Trophoblast cell (in vitro differentiated cells and primary cell): ENCODE measurements around the gene TMEM239.

Experiments used
- DNase-seq, 2 donors: peaks; one replicate each; pipeline ENCODE4 v3.0.0-alpha.2; 2016
- H2AFZ ChIP-seq: 2 replicates; pipeline ENCODE4 v1.6.1; 2013; ENCODE audit warnings: low read length, moderate library complexity, mild to moderate bottlenecking; ENCODE audit not compliant: insufficient read depth, poor library complexity
- H2AK5ac ChIP-seq: 2 replicates; pipeline ENCODE4 v1.6.1; 2013; ENCODE audit warnings: mild to moderate bottlenecking, low read length
- H2BK120ac ChIP-seq: 2 replicates; pipeline ENCODE4 v1.6.1; 2013; ENCODE audit warnings: low read length, mild to moderate bottlenecking, moderate library complexity; ENCODE audit not compliant: insufficient read depth, poor library complexity
- H2BK12ac ChIP-seq: 2 replicates; pipeline ENCODE4 v1.6.1; 2013; ENCODE audit warnings: mild to moderate bottlenecking, low read length, moderate library complexity
- H2BK5ac ChIP-seq: 2 replicates; pipeline ENCODE4 v1.6.1; 2013; ENCODE audit warnings: low read length, low read depth, moderate library complexity, mild to moderate bottlenecking; ENCODE audit not compliant: poor library complexity
- H3K14ac ChIP-seq: 2 replicates; pipeline ENCODE4 v1.6.1; 2013; ENCODE audit warnings: mild to moderate bottlenecking, low read length
- H3K18ac ChIP-seq: 2 replicates; pipeline ENCODE4 v1.6.1; 2013; ENCODE audit warnings: mild to moderate bottlenecking, low read length
- H3K23ac ChIP-seq: 2 replicates; pipeline ENCODE4 v1.6.1; 2013; ENCODE audit warnings: low read length
- H3K27ac ChIP-seq: 2 replicates; pipeline ENCODE4 v1.5.1; 2013; ENCODE audit warnings: low read depth, mild to moderate bottlenecking, inconsistent platforms, low read length, moderate library complexity
- H3K27me3 ChIP-seq: 2 replicates; pipeline ENCODE4 v1.6.1; 2013; ENCODE audit warnings: inconsistent platforms, mild to moderate bottlenecking, low read length, moderate library complexity; ENCODE audit not compliant: insufficient read depth
- H3K36me3 ChIP-seq, 2 experiments: 1 replicate in 1 of 2; 2 replicates in 1 of 2; pipeline ENCODE4 v1.6.1; 2013; ENCODE audit warnings: low read length in 2 of 2, mild to moderate bottlenecking in 2 of 2, moderate library complexity in 1 of 2; ENCODE audit not compliant: insufficient read depth in 2 of 2, control insufficient read depth in 1 of 2
- H3K4ac ChIP-seq: 2 replicates; pipeline ENCODE4 v1.6.1; 2013; ENCODE audit warnings: low read depth, mild to moderate bottlenecking, low read length, moderate library complexity
- H3K4me1 ChIP-seq, 2 experiments: 1 replicate in 1 of 2; 2 replicates in 1 of 2; pipeline ENCODE4 v1.6.1; 2013; ENCODE audit warnings: low read length in 2 of 2, mild to moderate bottlenecking in 2 of 2, moderate library complexity in 1 of 2; ENCODE audit not compliant: insufficient read depth in 2 of 2, control insufficient read depth in 1 of 2
- H3K4me2 ChIP-seq: 2 replicates; pipeline ENCODE4 v1.6.1; 2013; ENCODE audit warnings: inconsistent platforms, mild to moderate bottlenecking, low read length, moderate library complexity
- H3K4me3 ChIP-seq: 2 replicates; pipeline ENCODE4 v1.5.1; 2013; ENCODE audit warnings: mild to moderate bottlenecking, low read depth, low read length, inconsistent platforms
- H3K79me1 ChIP-seq: one replicate; pipeline ENCODE4 v1.6.1; 2013; ENCODE audit warnings: low read length
- H3K79me2 ChIP-seq: 2 replicates; pipeline ENCODE4 v1.6.1; 2013; ENCODE audit warnings: low read length, mild to moderate bottlenecking; ENCODE audit not compliant: control insufficient read depth, insufficient read depth, poor library complexity
- H3K9ac ChIP-seq: 2 replicates; pipeline ENCODE4 v1.6.1; 2013; ENCODE audit warnings: mild to moderate bottlenecking, low read length
- H3K9me3 ChIP-seq: 2 replicates; pipeline ENCODE4 v1.6.1; 2013; ENCODE audit warnings: low read depth, mild to moderate bottlenecking, control low read depth, inconsistent platforms, low read length; ENCODE audit not compliant: insufficient read depth
- H4K12ac ChIP-seq: 2 replicates; pipeline ENCODE4 v1.6.1; 2013; ENCODE audit warnings: low read depth, mild to moderate bottlenecking, low read length, moderate library complexity
- H4K8ac ChIP-seq: 2 replicates; pipeline ENCODE4 v1.6.1; 2013; ENCODE audit warnings: low read depth, mild to moderate bottlenecking, low read length, moderate library complexity
- H4K91ac ChIP-seq: one replicate; pipeline ENCODE4 v1.6.1; 2013; ENCODE audit warnings: low read depth, mild to moderate bottlenecking, low read length, moderate library complexity
- WGBS: extraction: QIAGEN DNeasy Blood & Tissue Kit; methylation state at CpG from one replicate; pipeline ENCODE4 v1.1.7; 2013; ENCODE audit warnings: missing lambda C conversion rate; ENCODE audit not compliant: insufficient read length, insufficient coverage; ENCODE audit errors: extremely low coverage; 5-methylcytosine and 5-hydroxymethylcytosine counted together

TMEM239 gene

GRCh38 chr20:2820084-2820895 is 4.1 kb downstream of the TMEM239 start:
- Histone ChIP-seq H3K79me1 (peaks cover 10% of the 10 kb centered on the region), H3K27me3 (no peaks in the 10 kb centered on the region), H3K18ac (peak overlapping the region; percentile 32), H2BK5ac (peak overlapping the region; percentile 34), H3K27ac (peak overlapping the region; percentile 82), H3K36me3 (no peaks in the 10 kb centered on the region), H3K79me2 (peaks cover 3% of the 10 kb centered on the region), H4K12ac (no peak overlapping the region), H3K4me1 (peaks cover 10 to 18% of the 10 kb centered on the region in 2 experiments), H3K9me3 (no peaks in the 10 kb centered on the region), H3K4ac (peak overlapping the region; percentile 30), H2AK5ac (no peak overlapping the region), H2BK120ac (peak overlapping the region; percentile 82), H4K8ac (peak overlapping the region; percentile 34), H2AFZ (peak overlapping the region; percentile 33), H3K4me2 (peak overlapping the region; percentile 52), H3K4me3 (no peak overlapping the region), H3K14ac (peak overlapping the region; percentile 54), H2BK12ac (peak overlapping the region; percentile 58), H3K23ac (no peak overlapping the region), H3K9ac (peak overlapping the region; percentile 19), H4K91ac (peak overlapping the region; percentile 82)
- WGBS, result no CpG with 5 or more reads among the region's 32 CpGs
- peak in 1 of 2 donors; percentile 50 for DNase-seq

DNA sequence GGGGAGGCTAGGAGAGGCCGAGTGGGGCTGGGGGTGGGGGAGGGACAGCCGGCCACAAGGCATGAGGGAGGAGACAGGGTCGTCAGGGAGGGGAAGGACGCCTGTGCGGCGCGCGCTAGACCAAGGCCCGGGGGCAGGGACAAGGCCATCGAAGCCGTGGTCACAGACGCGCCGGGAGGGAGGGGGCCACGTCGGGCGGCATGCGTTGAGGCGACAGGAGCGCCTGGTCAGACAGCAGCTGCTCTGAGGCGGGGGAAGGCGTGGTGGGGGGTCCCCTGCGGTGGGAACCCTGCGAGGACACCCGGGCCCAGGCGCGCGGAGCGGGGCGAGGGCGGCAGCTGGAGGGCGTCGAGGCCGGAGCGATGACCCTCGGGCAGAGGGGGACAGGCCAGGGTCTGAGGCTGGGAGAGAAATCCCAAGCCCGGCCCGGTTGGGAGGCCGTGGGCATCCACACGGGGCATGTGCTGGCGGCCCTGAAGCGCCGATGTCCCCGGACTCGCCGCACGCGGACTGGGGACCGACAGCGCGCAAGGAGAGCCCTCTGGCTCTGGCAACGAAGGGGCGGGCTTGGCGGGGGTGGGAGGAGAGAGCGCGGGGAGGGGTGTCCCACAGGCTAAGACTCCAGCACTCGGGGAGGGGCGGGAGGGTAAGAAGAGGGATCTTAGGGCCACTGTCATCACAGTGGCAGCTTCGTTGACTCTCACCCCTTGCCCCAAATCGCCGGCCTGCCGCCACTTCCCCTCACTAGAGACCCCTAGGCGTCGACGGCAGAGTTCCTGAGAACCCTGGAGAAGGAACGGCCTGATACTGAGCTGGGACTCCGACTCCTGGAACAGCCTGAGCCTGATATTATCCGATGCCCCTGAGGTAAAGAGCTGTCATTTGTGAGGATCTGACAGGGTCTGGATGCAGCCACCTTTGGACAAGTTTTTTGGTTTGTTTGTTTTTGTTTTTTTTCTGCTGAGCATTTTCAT is 5.0 kb downstream of the TMEM239 start:
- WGBS, result no CpG with 5 or more reads among the region's 68 CpGs
- Histone ChIP-seq H3K4me2 (peak overlapping the region; percentile 52), H3K9ac (no peak overlapping the region), H4K8ac (peak overlapping the region; percentile 34), H2BK5ac (peak overlapping the region; percentile 34), H3K18ac (peak overlapping the region; percentile 35), H3K27ac (peak overlapping the region; percentile 82), H3K9me3 (no peaks in the 10 kb centered on the region), H3K4me3 (no peak overlapping the region), H4K91ac (peak overlapping the region; percentile 82), H2AFZ (peak overlapping the region; percentile 33), H3K36me3 (no peaks in the 10 kb centered on the region), H2BK120ac (peak overlapping the region; percentile 82), H3K79me1 (peaks cover 10% of the 10 kb centered on the region), H4K12ac (peak overlapping the region; percentile 56), H3K4ac (no peak overlapping the region), H3K23ac (no peak overlapping the region), H2BK12ac (peak overlapping the region; percentile 58), H3K79me2 (peaks cover 3% of the 10 kb centered on the region), H3K4me1 (peaks cover 10 to 17% of the 10 kb centered on the region in 2 experiments), H3K27me3 (no peaks in the 10 kb centered on the region), H3K14ac (peak overlapping the region; percentile 65), H2AK5ac (peak overlapping the region; percentile 23)
- peak in 1 of 2 donors; percentile 22 for DNase-seq

GRCh38 chr20:2822073-2822472 is 5.9 kb downstream of the TMEM239 start:
- H2AK5ac ChIP-seq, result no peak overlapping the region
- no peaks in the 10 kb centered on the region for H3K36me3 ChIP-seq
- peaks cover 10 to 17% of the 10 kb centered on the region in 2 experiments for H3K4me1 ChIP-seq
- no peak overlapping the region for H3K9ac ChIP-seq
- WGBS, result no CpG with 5 or more reads among the region's 5 CpGs
- DNase-seq, result no peak
- H4K91ac ChIP-seq, result no peak overlapping the region
- no peak overlapping the region for H3K4me3 ChIP-seq
- no peaks in the 10 kb centered on the region for H3K9me3 ChIP-seq
- no peak overlapping the region for H2AFZ ChIP-seq
- H2BK120ac ChIP-seq, result no peak overlapping the region
- no peak overlapping the region for H2BK5ac ChIP-seq
- H2BK12ac ChIP-seq, result no peak overlapping the region
- H4K8ac ChIP-seq, result no peak overlapping the region
- H3K23ac ChIP-seq, result no peak overlapping the region
- no peak overlapping the region for H4K12ac ChIP-seq
- H3K14ac ChIP-seq, result no peak overlapping the region
- H3K79me1 ChIP-seq, result peaks cover 10% of the 10 kb centered on the region
- peaks cover 3% of the 10 kb centered on the region for H3K79me2 ChIP-seq
- no peak overlapping the region for H3K4me2 ChIP-seq
- H3K18ac ChIP-seq, result no peak overlapping the region
- no peak overlapping the region for H3K27ac ChIP-seq
- H3K4ac ChIP-seq, result no peak overlapping the region
- no peaks in the 10 kb centered on the region for H3K27me3 ChIP-seq

- no peak overlapping the region for H3K23ac ChIP-seq
- H3K79me1 ChIP-seq, result peaks cover 5% of the 10 kb centered on the region
- H4K8ac ChIP-seq, result no peak overlapping the region
Measured at GRCh38 chr20:2825761-2826160, 9.6 kb downstream of the TMEM239 start.

More at GRCh38 chr20:2825761-2826160, 9.6 kb downstream of the TMEM239 start:
- no peak overlapping the region for H3K18ac ChIP-seq
- H2BK120ac ChIP-seq, result no peak overlapping the region
- no peak overlapping the region for H3K27ac ChIP-seq
- H2AK5ac ChIP-seq, result no peak overlapping the region
- H3K14ac ChIP-seq, result no peak overlapping the region
- H4K12ac ChIP-seq, result no peak overlapping the region
- H3K4me3 ChIP-seq, result no peak overlapping the region
- no peak overlapping the region for H2AFZ ChIP-seq
- H3K36me3 ChIP-seq, result no peaks in the 10 kb centered on the region
- H3K79me2 ChIP-seq, result no peaks in the 10 kb centered on the region
- H2BK5ac ChIP-seq, result no peak overlapping the region
- H3K4ac ChIP-seq, result no peak overlapping the region
- H3K4me2 ChIP-seq, result no peak overlapping the region
- H3K9me3 ChIP-seq, result no peaks in the 10 kb centered on the region
- H4K91ac ChIP-seq, result no peak overlapping the region
- peaks cover 5 to 7% of the 10 kb centered on the region in 2 experiments for H3K4me1 ChIP-seq
- no peak for DNase-seq
- no peaks in the 10 kb centered on the region for H3K27me3 ChIP-seq
- no peak overlapping the region for H2BK12ac ChIP-seq
- H3K9ac ChIP-seq, result no peak overlapping the region
- no CpG with 5 or more reads among the region's 2 CpGs for WGBS
